ENCODE data around the gene CNOT6L. TPM values are rescaled to one million over a fixed set of nuclear protein-coding genes. Genes with fewer than 3 reads are reported as not detected.

CNOT6L gene
- total RNA-seq, 1 experiment from 2014 or later: 14.5 TPM

DNA sequence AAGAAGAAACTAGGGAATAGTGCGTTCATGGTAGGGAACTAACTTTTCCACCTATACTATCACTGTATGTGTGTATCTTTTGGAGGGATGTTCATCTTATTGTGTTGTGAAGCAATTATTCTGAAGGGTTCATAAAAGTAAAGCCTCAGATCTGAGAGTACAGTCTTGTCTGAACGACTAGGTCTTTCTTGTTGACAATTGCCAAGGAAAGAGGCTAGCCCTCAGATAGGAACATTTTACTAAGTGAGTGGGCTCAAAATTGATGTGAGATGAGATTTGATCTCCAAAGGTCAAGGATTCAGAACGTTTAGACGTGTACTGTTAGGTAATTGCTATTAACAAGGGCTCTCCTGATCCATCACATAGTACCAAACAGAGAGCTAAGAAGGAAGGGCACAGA, 15.2 kb upstream of the CNOT6L start:
- no peak overlapping the region for H4K8ac ChIP-seq (replicated peaks; ENCODE audit: insufficient read length, low read depth, low read length)
- no peaks in the 10 kb centered on the region; the same call in 1 of the 2 replicates for H3K27me3 Mint-ChIP-seq (ENCODE audit: low read depth)
- no peaks in the 10 kb centered on the region for H3K9me3 Mint-ChIP-seq
- WGBS (ENCODE audit: extremely low coverage, insufficient read length, low lambda C conversion rate): no CpG with 5 or more reads among the region's 4 CpGs
- H3K56ac ChIP-seq (ENCODE audit: insufficient read length, low read depth, low read length): no peak overlapping the region
- no peak overlapping the region for H2AK5ac ChIP-seq (ENCODE audit: insufficient read length, low read length)
- H3K4ac ChIP-seq (ENCODE audit: low read depth, low read length): no peak overlapping the region
- H3T11ph ChIP-seq (ENCODE audit: low read length): no peak overlapping the region
- no peak overlapping the region for H2BK15ac ChIP-seq (ENCODE audit: low read depth, low read length)
- no peak overlapping the region for H3K27ac Mint-ChIP-seq
- H3K36me3 Mint-ChIP-seq (ENCODE audit: insufficient read depth in 1 of 3, low read depth in 3 of 3): no peaks in the 10 kb centered on the region
- H3K9ac ChIP-seq (ENCODE audit: extremely low read depth, insufficient read length, low read length): no peak overlapping the region
- H3K27ac ChIP-seq (ENCODE audit: insufficient read length, low read depth, low read length): no peak overlapping the region
- no peaks in the 10 kb centered on the region for H3K4me1 ChIP-seq (ENCODE audit: insufficient read depth, low read length)
- H2AFZ ChIP-seq (ENCODE audit: low read length): no peak overlapping the region
- H3K14ac ChIP-seq (ENCODE audit: insufficient read depth, low read length): no peak overlapping the region
- no peak overlapping the region for H4K5ac ChIP-seq (ENCODE audit: insufficient read length, low read depth, low read length)
- no peaks in the 10 kb centered on the region for H3K79me2 ChIP-seq (ENCODE audit: insufficient read depth, low read length)
- no peaks in the 10 kb centered on the region for H3K23me2 ChIP-seq (ENCODE audit: insufficient read length, low read depth, low read length, poor library complexity, severe bottlenecking)
- H2BK120ac ChIP-seq (ENCODE audit: low read depth, low read length, poor library complexity, severe bottlenecking): no peak overlapping the region
- no peaks in the 10 kb centered on the region for H3K79me1 ChIP-seq (ENCODE audit: insufficient read depth, low read depth, low read length, poor library complexity, severe bottlenecking)
- no peaks in the 10 kb centered on the region for H3K27me3 ChIP-seq (ENCODE audit: insufficient read depth, low read length)
- no peaks in the 10 kb centered on the region for H3K4me1 Mint-ChIP-seq
- TF ChIP-seq, protein P1, sequence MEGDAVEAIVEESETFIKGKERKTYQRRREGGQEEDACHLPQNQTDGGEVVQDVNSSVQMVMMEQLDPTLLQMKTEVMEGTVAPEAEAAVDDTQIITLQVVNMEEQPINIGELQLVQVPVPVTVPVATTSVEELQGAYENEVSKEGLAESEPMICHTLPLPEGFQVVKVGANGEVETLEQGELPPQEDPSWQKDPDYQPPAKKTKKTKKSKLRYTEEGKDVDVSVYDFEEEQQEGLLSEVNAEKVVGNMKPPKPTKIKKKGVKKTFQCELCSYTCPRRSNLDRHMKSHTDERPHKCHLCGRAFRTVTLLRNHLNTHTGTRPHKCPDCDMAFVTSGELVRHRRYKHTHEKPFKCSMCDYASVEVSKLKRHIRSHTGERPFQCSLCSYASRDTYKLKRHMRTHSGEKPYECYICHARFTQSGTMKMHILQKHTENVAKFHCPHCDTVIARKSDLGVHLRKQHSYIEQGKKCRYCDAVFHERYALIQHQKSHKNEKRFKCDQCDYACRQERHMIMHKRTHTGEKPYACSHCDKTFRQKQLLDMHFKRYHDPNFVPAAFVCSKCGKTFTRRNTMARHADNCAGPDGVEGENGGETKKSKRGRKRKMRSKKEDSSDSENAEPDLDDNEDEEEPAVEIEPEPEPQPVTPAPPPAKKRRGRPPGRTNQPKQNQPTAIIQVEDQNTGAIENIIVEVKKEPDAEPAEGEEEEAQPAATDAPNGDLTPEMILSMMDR (conservative IDR thresholded peaks at IDR 0.05): no peak
- H3K4me3 Mint-ChIP-seq: no peak overlapping the region
- H3K18ac ChIP-seq (ENCODE audit: insufficient read length, low read depth, low read length): no peak overlapping the region
- no peak for DNase-seq
- H4K91ac ChIP-seq (ENCODE audit: insufficient read length, low read depth, low read length): no peak overlapping the region
- H4K20me1 ChIP-seq (ENCODE audit: control insufficient read depth, insufficient read depth, insufficient read length): no peaks in the 10 kb centered on the region
- H3K9me3 ChIP-seq (ENCODE audit: control insufficient read depth, low read depth, low read length): no peaks in the 10 kb centered on the region
- no peak overlapping the region for H3K23ac ChIP-seq (ENCODE audit: insufficient read length, low read depth, low read length)
- H2BK5ac ChIP-seq (ENCODE audit: insufficient read length, low read length): no peak overlapping the region
- no peak overlapping the region for H3K4me2 ChIP-seq (ENCODE audit: insufficient read depth, insufficient read length, low read length)
- no peak overlapping the region for H2BK12ac ChIP-seq (ENCODE audit: insufficient read length, low read depth, low read length)
- no peak overlapping the region for H2BK20ac ChIP-seq (ENCODE audit: low read depth, low read length, poor library complexity, severe bottlenecking)

Data from H9 (cell line).